ENCODE measurements around the gene DARS1.

DARS1 gene

GRCh38 chr2:135985018-135985825 is at the start of gene DARS1:
DARS1 (minus strand) TSS chr2:135985626; CDS start chr2:135985468, 158 bp downstream.
- no peak for TF ChIP-seq EZH2phosphoT487 (IDR thresholded peaks at IDR 0.05; ENCODE audit: borderline replicate concordance, low read length)
- TF ChIP-seq CTCF (IDR thresholded peaks at IDR 0.05; ENCODE audit: low read depth, low read length, poor library complexity, severe bottlenecking) = no peak
- no peaks in the 10 kb centered on the region for H3K9me3 ChIP-seq (ENCODE audit: control insufficient read depth, insufficient read depth, low read length)
- peak within 1 kb of the TSS; percentile 74 for H3K27ac ChIP-seq (ENCODE audit: low read depth, low read length)
- no peaks in the 10 kb centered on the region for H4K20me1 ChIP-seq (ENCODE audit: control insufficient read depth, insufficient read depth, low read depth, low read length)
- H3K4me3 ChIP-seq (ENCODE audit: low read length) = peak within 1 kb of the TSS; percentile 86
- peaks cover 7% of the 10 kb centered on the region for H3F3A ChIP-seq (ENCODE audit: control insufficient read depth, insufficient read depth)
- no peaks in the 10 kb centered on the region for H3K9me2 ChIP-seq (replicated peaks; ENCODE audit: control insufficient read depth, low read length)
- H3K36me3 ChIP-seq (ENCODE audit: control insufficient read depth, low read length) = peaks cover 48% of the 10 kb centered on the region
- peak within 1 kb of the TSS; percentile 93 for H3K4me2 ChIP-seq (ENCODE audit: low read length)
- no peaks in the 10 kb centered on the region for H3K27me3 ChIP-seq (ENCODE audit: control insufficient read depth, low read length)
- peaks cover 51% of the 10 kb centered on the region for H3K79me2 ChIP-seq (ENCODE audit: control insufficient read depth, low read length)
- peaks cover 59% of the 10 kb centered on the region for H3K4me1 ChIP-seq (ENCODE audit: control insufficient read depth, low read length)

GRCh38 chr2:136034629-136035028 is 49.2 kb upstream of the DARS1 start:
- Histone ChIP-seq H3K4me2 (ENCODE audit: low read length) (no peak overlapping the region), H3K4me1 (ENCODE audit: control insufficient read depth, low read length) (no peaks in the 10 kb centered on the region), H3K36me3 (ENCODE audit: control insufficient read depth, low read length) (no peaks in the 10 kb centered on the region), H3K9me2 (replicated peaks; ENCODE audit: control insufficient read depth, low read length) (no peaks in the 10 kb centered on the region), H4K20me1 (ENCODE audit: control insufficient read depth, insufficient read depth, low read depth, low read length) (no peaks in the 10 kb centered on the region), H3K79me2 (ENCODE audit: control insufficient read depth, low read length) (no peaks in the 10 kb centered on the region), H3K4me3 (ENCODE audit: low read length) (no peak overlapping the region), H3F3A (ENCODE audit: control insufficient read depth, insufficient read depth) (no peaks in the 10 kb centered on the region), H3K9me3 (ENCODE audit: control insufficient read depth, insufficient read depth, low read length) (no peaks in the 10 kb centered on the region), H3K27ac (ENCODE audit: low read depth, low read length) (no peak overlapping the region), H3K27me3 (ENCODE audit: control insufficient read depth, low read length) (no peaks in the 10 kb centered on the region)
- no peak for TF ChIP-seq EZH2phosphoT487 (IDR thresholded peaks at IDR 0.05; ENCODE audit: borderline replicate concordance, low read length)
- no peak for TF ChIP-seq CTCF (IDR thresholded peaks at IDR 0.05; ENCODE audit: low read depth, low read length, poor library complexity, severe bottlenecking)

- Histone ChIP-seq H3K9me3 (ENCODE audit: control insufficient read depth, insufficient read depth, low read length) (no peaks in the 10 kb centered on the region), H3K36me3 (ENCODE audit: control insufficient read depth, low read length) (no peaks in the 10 kb centered on the region), H3K9me2 (replicated peaks; ENCODE audit: control insufficient read depth, low read length) (no peaks in the 10 kb centered on the region), H4K20me1 (ENCODE audit: control insufficient read depth, insufficient read depth, low read depth, low read length) (no peaks in the 10 kb centered on the region), H3K27ac (ENCODE audit: low read depth, low read length) (no peak overlapping the region), H3K4me1 (ENCODE audit: control insufficient read depth, low read length) (no peaks in the 10 kb centered on the region), H3K4me2 (ENCODE audit: low read length) (no peak overlapping the region), H3K79me2 (ENCODE audit: control insufficient read depth, low read length) (no peaks in the 10 kb centered on the region), H3K4me3 (ENCODE audit: low read length) (no peak overlapping the region), H3F3A (ENCODE audit: control insufficient read depth, insufficient read depth) (no peaks in the 10 kb centered on the region), H3K27me3 (ENCODE audit: control insufficient read depth, low read length) (no peaks in the 10 kb centered on the region)
- TF ChIP-seq EZH2phosphoT487 (IDR thresholded peaks at IDR 0.05; ENCODE audit: borderline replicate concordance, low read length) (no peak), CTCF (IDR thresholded peaks at IDR 0.05; ENCODE audit: low read depth, low read length, poor library complexity, severe bottlenecking) (no peak)
These were observed 47.5 kb upstream of the DARS1 start for GRCh38 chr2:136032817-136033535.

Data from DOHH2 (cell line).